Fibroblast of pulmonary artery (primary cell): ENCODE results near the gene ZNF558.
A peak's percentile ranks its signal among the peaks of the same experiment; 100 is the strongest.

Experiments used
- DNase-seq: peaks from one replicate; pipeline ENCODE4 v3.0.0-alpha.2; 2010; ENCODE audit warnings: low read depth
- H3K4me3 ChIP-seq: replicated peaks from 2 replicates; pipeline ENCODE4 v1.5.1; 2011; ENCODE audit warnings: low read depth, mild to moderate bottlenecking, control low read depth, low read length, moderate library complexity
- TF ChIP-seq, protein P1 (sequence below): IDR thresholded peaks from 2 replicates; pipeline ENCODE4 v1.5.1; 2011; ENCODE audit warnings: mild to moderate bottlenecking, control low read depth, low read length, inconsistent platforms; ENCODE audit errors: missing control alignments

The ZNF558 gene

DNA sequence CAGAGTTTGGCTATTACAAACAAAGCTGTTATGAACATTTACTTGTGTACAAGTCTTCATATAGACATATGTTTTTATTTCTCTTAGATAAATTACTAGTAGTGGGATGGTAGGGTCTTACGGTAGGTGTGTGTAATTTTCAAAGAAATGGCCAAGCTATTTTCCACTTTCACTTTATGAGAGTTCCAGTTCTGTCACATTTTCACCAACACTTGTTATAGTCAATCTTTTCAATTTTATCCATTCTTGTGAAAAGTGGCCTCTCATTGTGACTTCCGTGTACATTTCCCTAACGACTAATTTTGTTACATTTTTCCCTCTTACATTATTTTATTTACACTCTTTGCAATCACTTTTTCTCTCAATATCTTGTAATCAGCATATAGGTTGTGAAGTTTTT lies 18.4 kb upstream of the ZNF558 start:
- DNase-seq, result no peak
- H3K4me3 ChIP-seq, result no peak overlapping the region
- TF ChIP-seq, protein P1, sequence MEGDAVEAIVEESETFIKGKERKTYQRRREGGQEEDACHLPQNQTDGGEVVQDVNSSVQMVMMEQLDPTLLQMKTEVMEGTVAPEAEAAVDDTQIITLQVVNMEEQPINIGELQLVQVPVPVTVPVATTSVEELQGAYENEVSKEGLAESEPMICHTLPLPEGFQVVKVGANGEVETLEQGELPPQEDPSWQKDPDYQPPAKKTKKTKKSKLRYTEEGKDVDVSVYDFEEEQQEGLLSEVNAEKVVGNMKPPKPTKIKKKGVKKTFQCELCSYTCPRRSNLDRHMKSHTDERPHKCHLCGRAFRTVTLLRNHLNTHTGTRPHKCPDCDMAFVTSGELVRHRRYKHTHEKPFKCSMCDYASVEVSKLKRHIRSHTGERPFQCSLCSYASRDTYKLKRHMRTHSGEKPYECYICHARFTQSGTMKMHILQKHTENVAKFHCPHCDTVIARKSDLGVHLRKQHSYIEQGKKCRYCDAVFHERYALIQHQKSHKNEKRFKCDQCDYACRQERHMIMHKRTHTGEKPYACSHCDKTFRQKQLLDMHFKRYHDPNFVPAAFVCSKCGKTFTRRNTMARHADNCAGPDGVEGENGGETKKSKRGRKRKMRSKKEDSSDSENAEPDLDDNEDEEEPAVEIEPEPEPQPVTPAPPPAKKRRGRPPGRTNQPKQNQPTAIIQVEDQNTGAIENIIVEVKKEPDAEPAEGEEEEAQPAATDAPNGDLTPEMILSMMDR, result no peak

DNA sequence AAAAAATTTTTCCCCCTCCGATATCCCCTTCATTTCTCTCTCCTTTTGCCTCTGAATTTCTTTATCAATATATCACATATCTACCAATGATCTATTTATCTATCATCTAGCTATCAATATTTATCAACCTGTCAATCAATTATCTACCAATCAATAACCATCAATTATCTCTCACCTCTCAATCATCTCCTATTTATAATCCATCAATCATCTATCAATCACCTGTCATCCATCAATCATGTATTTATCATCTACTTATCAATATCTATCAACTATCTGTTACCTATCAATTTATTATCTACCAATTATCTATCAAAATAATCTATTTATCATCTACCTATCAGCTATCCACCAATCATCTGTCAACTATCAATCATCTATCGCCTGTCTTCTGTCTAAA lies 17.1 kb upstream of the ZNF558 start:
- TF ChIP-seq, protein P1, result no peak
- no peak overlapping the region for H3K4me3 ChIP-seq
- DNase-seq, result no peak

DNA sequence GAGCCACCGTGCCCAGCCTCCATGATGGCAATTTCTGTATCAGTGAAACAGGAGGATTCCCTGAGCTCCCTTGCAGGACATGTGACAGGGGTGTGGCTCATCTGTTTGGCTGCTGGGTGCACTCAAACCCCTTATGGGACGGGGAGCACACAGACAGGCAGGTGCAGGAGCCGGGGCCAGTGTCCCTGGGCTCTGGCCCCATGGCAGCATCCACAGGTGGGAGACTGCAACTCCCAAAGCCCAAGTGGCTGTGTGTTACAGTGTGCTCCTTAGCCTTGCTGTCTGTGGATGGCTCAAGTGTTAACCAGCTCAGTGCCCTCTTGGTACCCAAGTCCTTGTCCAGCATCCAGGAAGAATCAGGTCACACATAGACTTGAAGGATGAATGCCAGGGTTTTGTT lies 14.7 kb upstream of the ZNF558 start:
- TF ChIP-seq, protein P1, result no peak

DNA sequence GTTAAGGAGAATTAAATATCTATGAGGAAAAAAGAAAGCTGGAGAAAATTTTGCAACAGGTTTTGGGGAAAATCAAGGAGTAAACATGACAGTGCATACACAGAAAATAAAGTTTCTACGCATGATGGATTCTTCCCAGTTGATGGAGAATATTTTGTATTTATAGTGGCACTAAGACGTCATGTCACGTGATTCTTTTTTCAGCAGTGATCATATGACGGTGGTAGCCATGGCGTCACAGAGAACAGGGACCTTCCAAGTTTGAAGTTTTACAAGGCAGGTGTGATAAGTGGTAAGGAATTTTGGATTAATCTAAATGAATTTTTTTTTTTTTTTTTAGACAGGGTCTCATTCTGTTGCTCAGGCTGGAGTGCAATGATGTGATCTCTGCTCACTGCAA lies 8.6 kb upstream of the ZNF558 start:
- TF ChIP-seq, protein P1, result no peak
- H3K4me3 ChIP-seq, result no peak overlapping the region
- DNase-seq, result no peak

More for the DNA sequence above, 14.7 kb upstream of the ZNF558 start:
- no peak for DNase-seq
- no peak overlapping the region for H3K4me3 ChIP-seq

DNA sequence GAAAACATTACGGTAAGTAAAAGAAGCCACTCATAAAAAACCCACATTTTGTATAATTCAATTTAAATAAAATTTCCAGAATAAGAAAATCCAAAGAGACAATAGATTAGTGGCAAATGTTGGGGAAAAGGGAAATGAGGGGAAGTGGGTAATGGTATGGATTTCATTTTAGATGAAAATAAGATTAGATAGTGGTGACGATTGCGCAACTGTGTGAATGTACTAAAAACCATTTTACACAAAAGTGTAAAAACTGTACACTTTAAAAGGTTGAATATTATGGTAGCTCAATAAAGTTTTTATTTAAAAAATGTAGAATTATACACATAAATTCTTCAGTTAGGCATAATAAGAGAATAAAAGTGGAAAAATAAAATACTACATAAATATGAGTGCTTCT lies 3.8 kb upstream of the ZNF558 start:
- TF ChIP-seq, protein P1, result no peak
- no peak for DNase-seq
- no peak overlapping the region for H3K4me3 ChIP-seq

DNA sequence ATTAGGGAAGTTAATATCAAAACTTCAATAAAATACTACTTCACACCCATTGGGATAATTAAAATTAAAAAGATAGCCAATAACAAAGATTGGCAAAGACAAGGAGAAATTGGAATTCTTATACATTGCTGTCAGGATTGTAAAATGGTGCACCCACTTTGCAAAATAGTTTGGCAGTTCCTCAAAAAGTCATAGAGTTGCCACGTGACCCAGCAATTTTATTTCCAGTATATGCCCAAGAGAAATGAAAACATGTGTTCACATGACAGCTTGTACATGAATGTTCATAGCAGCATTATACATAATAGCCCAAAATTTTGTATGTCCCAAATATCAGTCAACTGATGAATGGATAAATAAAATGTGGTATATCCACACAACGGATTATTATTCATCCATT lies 3.3 kb upstream of the ZNF558 start:
- DNase-seq, result no peak
- TF ChIP-seq, protein P1, result no peak
- no peak overlapping the region for H3K4me3 ChIP-seq

DNA sequence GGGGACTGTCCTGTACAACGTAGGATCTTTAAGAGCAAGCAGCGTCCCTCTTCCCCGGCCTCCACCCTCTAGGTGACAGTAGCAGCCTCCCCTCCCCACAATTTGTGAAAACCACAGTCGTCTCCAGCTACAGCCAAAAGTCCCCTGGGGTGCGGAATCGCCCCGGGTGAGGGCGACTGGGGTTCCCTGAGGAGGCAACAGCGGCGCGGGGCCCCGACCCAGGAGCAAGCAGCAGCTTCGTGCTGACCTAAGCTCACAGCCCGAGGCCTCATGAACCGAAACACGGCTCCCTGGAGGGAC lies 322 bp downstream of the ZNF558 start:
- no peak for DNase-seq
- H3K4me3 ChIP-seq, result peak overlapping the region; percentile 81
- TF ChIP-seq, protein P1, result no peak
